GM23338 (cell line): ENCODE results near the gene LIPG. TPM values are rescaled to one million over a fixed set of nuclear protein-coding genes. Genes with fewer than 3 reads are reported as not detected.

Source experiments
- ATAC-seq: fragments of 200-7000 bp; cut with Tn5 transposase; 3 replicates; pipeline ENCODE4 v1.9.1; 2020
- DNase-seq: peaks from one replicate; pipeline ENCODE4 v3.0.0-alpha.2; 2015; ENCODE audit warnings: low spot score
- H2AFZ ChIP-seq: fragments of 200-600 bp; sonication (generic); 2 replicates; pipeline ENCODE4 v1.8.0; 2016; ENCODE audit warnings: antibody characterized with exemption, mild to moderate bottlenecking, moderate library complexity
- H3F3A ChIP-seq: fragments of 200-600 bp; sonication (generic); replicated peaks from 2 replicates; pipeline ENCODE4 v1.8.0; 2017; ENCODE audit warnings: antibody characterized with exemption, mixed run types, low read depth
- H3K27ac ChIP-seq: fragments of 200-600 bp; sonication (generic); 2 replicates; pipeline ENCODE4 v1.6.1; 2016; ENCODE audit warnings: low read depth
- H3K27me3 ChIP-seq: fragments of 200-600 bp; sonication (generic); 2 replicates; pipeline ENCODE4 v1.8.0; 2016; ENCODE audit warnings: mild to moderate bottlenecking, mixed run types, moderate library complexity; ENCODE audit not compliant: insufficient read depth
- H3K36me3 ChIP-seq: fragments of 200-600 bp; sonication (generic); 2 replicates; pipeline ENCODE4 v1.8.0; 2016; ENCODE audit warnings: mild to moderate bottlenecking; ENCODE audit not compliant: insufficient read depth
- H3K4me1 ChIP-seq: fragments of 200-600 bp; sonication (generic); 2 replicates; pipeline ENCODE4 v1.8.0; 2016; ENCODE audit warnings: mild to moderate bottlenecking, moderate library complexity; ENCODE audit not compliant: insufficient read depth
- H3K4me2 ChIP-seq: fragments of 200-600 bp; sonication (generic); 2 replicates; pipeline ENCODE4 v1.7.1; 2017; ENCODE audit warnings: mixed run types
- H3K4me3 ChIP-seq: fragments of 200-600 bp; sonication (generic); 2 replicates; pipeline ENCODE4 v1.6.1; 2016; ENCODE audit warnings: mixed run types
- H3K79me2 ChIP-seq: fragments of 200-600 bp; sonication (generic); replicated peaks from 2 replicates; pipeline ENCODE4 v1.8.0; 2017; ENCODE audit warnings: mild to moderate bottlenecking; ENCODE audit not compliant: insufficient read depth
- H3K9me2 ChIP-seq: fragments of 200-600 bp; sonication (generic); 2 replicates; pipeline ENCODE4 v1.8.0; 2017; ENCODE audit not compliant: insufficient read depth
- H4K20me1 ChIP-seq: fragments of 200-600 bp; sonication (generic); replicated peaks from 2 replicates; pipeline ENCODE4 v1.8.0; 2017; ENCODE audit warnings: mild to moderate bottlenecking; ENCODE audit not compliant: insufficient read depth
- H3K27ac Mint-ChIP-seq: 2 replicates; pipeline ENCODE4 v1.8.0; 2020; ENCODE audit warnings: inconsistent platforms, mild to moderate bottlenecking, moderate library complexity, mixed read lengths
- H3K27me3 Mint-ChIP-seq: 3 replicates; pipeline ENCODE4 v1.8.0; 2022; ENCODE audit warnings: low read depth, mild to moderate bottlenecking, moderate library complexity, mixed read lengths, inconsistent platforms; ENCODE audit not compliant: insufficient read depth, poor library complexity
- H3K36me3 Mint-ChIP-seq: 3 replicates; pipeline ENCODE4 v1.8.0; 2021; ENCODE audit warnings: low read depth, mild to moderate bottlenecking, inconsistent platforms, moderate library complexity, mixed read lengths
- H3K4me1 Mint-ChIP-seq: 3 replicates; pipeline ENCODE4 v1.8.0; 2020; ENCODE audit warnings: mild to moderate bottlenecking, inconsistent platforms, mixed read lengths
- H3K4me3 Mint-ChIP-seq: 3 replicates; pipeline ENCODE4 v1.8.0; 2021; ENCODE audit warnings: moderate library complexity, mild to moderate bottlenecking, inconsistent platforms, mixed read lengths
- H3K9me3 Mint-ChIP-seq: 3 replicates; pipeline ENCODE4 v1.8.0; 2020; ENCODE audit warnings: moderate library complexity, mild to moderate bottlenecking, inconsistent platforms, mixed read lengths
- CREB1 ChIP-seq: fragments of 250-450 bp; sonication (Bioruptor Pico); IDR thresholded peaks from 2 replicates; pipeline ENCODE4 v1.5.0; 2020; ENCODE audit warnings: low read depth, mild to moderate bottlenecking, moderate library complexity
- CTCF ChIP-seq, 2 experiments: fragments of 200-600 bp in 1 of 2; sonication (generic) in 1 of 2; conservative IDR thresholded peaks; 2 replicates each; pipeline versions ENCODE4 v1.5.1 to v1.6.1; 2016 to 2017; ENCODE audit warnings: antibody characterized with exemption in 2 of 2, low read depth in 2 of 2, mild to moderate bottlenecking in 2 of 2, moderate library complexity in 1 of 2
- EZH2 ChIP-seq: fragments of 200-600 bp; sonication (generic); IDR thresholded peaks from one replicate; pipeline ENCODE4 v1.8.0; 2017; ENCODE audit warnings: antibody characterized with exemption, mild to moderate bottlenecking, low read depth; ENCODE audit not compliant: unreplicated experiment
- EZH2phosphoT487 ChIP-seq: fragments of 200-600 bp; sonication (generic); IDR thresholded peaks from one replicate; pipeline ENCODE4 v1.8.1; 2018; ENCODE audit warnings: antibody characterized with exemption; ENCODE audit not compliant: unreplicated experiment
- POLR2AphosphoS5 ChIP-seq: IDR thresholded peaks from 2 replicates; pipeline ENCODE4 v1.6.1; 2016; ENCODE audit warnings: antibody characterized with exemption, low read depth
- REST ChIP-seq: IDR thresholded peaks from one replicate; pipeline ENCODE4 v1.6.1; 2018; ENCODE audit warnings: antibody characterized with exemption; ENCODE audit not compliant: unreplicated experiment
- ZNF331 ChIP-seq: fragments of 250-450 bp; sonication (Bioruptor Pico); IDR thresholded peaks from 2 replicates; pipeline ENCODE4 v1.5.0; 2020; ENCODE audit warnings: low read depth, mild to moderate bottlenecking, moderate library complexity
- ZNF462 ChIP-seq: fragments of 250-450 bp; sonication (Bioruptor Pico); IDR thresholded peaks from 2 replicates; pipeline ENCODE4 v1.5.0; 2020; ENCODE audit warnings: mild to moderate bottlenecking, moderate library complexity
- polyA plus RNA-seq: library from polyadenylated mRNA; unstranded; fragments of >200 nt; fragmentation: Nextera tagmentation; extraction: Ambion mirVana; gene quantifications from 2 replicates; pipeline ENCODE4 v1.2.1, GENCODE V29; 2016
- total RNA-seq: library from RNA; depleted of rRNA; stranded (reverse); fragments of >200 nt; shearing (Covaris generic); gene quantifications from 2 replicates; pipeline ENCODE4 v1.2.3, GENCODE V29; 2014

The LIPG gene
- total and polyA plus RNA-seq, 2 experiments from 2014 or later = 4.9 to 17.7 TPM

- TF ChIP-seq REST = no peak
- TF ChIP-seq EZH2 = no peak
- no peak for TF ChIP-seq CREB1 (CRISPR knock-in tag)
These were observed 78.9 kb downstream of the LIPG start (continued) for GRCh38 chr18:49640741-49641140.

GRCh38 chr18:49645196-49645595, 83.3 kb downstream of the LIPG start:
- no peaks in the 10 kb centered on the region for H3K9me3 Mint-ChIP-seq
- no peaks in the 10 kb centered on the region for H3K9me2 ChIP-seq
- H3K36me3 ChIP-seq = no peaks in the 10 kb centered on the region
- DNase-seq (no peak), ATAC-seq (no peak)
- H3K27ac ChIP-seq = no peak overlapping the region
- H3K4me1 ChIP-seq = no peaks in the 10 kb centered on the region
- no peaks in the 10 kb centered on the region for H3K27me3 ChIP-seq
- H3K4me1 Mint-ChIP-seq = peaks cover 4% of the 10 kb centered on the region; the same call in 2 of the 3 replicates
- no peaks in the 10 kb centered on the region for H3F3A ChIP-seq
- H3K27ac Mint-ChIP-seq = no peak overlapping the region
- no peaks in the 10 kb centered on the region for H3K79me2 ChIP-seq
- H3K4me2 ChIP-seq = no peak overlapping the region
- H3K4me3 ChIP-seq = no peak overlapping the region
- no peak overlapping the region for H3K4me3 Mint-ChIP-seq
- no peaks in the 10 kb centered on the region for H3K27me3 Mint-ChIP-seq
- H3K36me3 Mint-ChIP-seq = no peaks in the 10 kb centered on the region
- no peaks in the 10 kb centered on the region for H4K20me1 ChIP-seq
- no peak overlapping the region for H2AFZ ChIP-seq
- TF ChIP-seq CTCF (conservative IDR thresholded peaks at IDR 0.05; ENCODE audit: low read depth in 2 of 2) (no peak), EZH2phosphoT487 (no peak), ZNF331 (no peak), ZNF462 (CRISPR knock-in tag) (no peak), REST (no peak), POLR2AphosphoS5 (no peak), CREB1 (CRISPR knock-in tag) (no peak), EZH2 (no peak)
